Stimulated activated CD4-positive, alpha-beta T cell treated with anti-CD3 and anti-CD28 coated beads, Interleukin-15, amount 100 ng/mL, for 1 hour (primary cell): ENCODE measurements around the gene SMLR1.
A peak's percentile ranks its signal among the peaks of the same experiment; 100 is the strongest.

Source experiments
- DNase-seq, 2 donors: peaks; one replicate each; pipeline ENCODE4 v3.0.0-alpha.2; 2020; ENCODE audit warnings: low read depth in 1 of 2, low spot score in 1 of 2

The SMLR1 gene

DNA sequence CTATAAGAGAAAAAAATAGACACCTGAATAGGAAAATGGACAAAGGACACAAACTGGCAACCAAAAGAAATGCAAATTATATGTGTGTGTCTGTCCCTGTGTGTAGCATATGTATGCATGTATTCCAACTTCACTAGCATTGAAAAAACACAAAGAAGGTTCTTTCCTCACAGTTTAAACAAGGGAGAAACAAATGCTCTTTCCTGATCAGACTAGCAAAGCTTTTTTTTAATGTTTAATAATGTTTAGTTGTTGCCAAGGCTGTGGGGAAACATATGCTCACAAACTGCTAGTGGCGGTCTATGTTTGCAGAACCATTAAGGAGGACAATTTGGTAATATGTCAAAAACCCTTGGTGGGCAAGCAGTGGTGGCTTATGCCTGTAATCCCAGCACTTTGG, 22.4 kb downstream of the SMLR1 start:
- DNase-seq, result no peak

DNA sequence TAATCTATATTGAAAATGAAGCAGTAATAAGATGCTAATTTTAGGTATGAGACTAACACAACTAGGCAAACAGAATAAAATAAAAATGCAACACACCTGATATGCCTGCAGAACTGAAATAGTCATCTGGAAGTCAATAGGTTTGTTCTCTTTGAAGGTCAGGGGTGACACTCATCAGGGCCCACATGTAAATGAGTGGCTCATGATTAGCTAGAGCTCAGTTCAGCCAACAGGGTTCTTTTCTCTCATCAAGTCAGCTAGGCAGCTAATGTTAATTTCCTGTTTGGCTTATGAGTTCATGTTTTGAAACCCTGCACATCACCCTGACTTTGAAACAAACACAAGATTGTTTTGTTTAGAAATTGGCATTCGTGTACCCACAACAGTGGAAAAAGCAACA, 23.8 kb downstream of the SMLR1 start:
- DNase-seq, result no peak

- DNase-seq, result no peak
Measured at GRCh38 chr6:130852844-130853554, 25.8 kb downstream of the SMLR1 start.

GRCh38 chr6:130853555-130854183, 26.5 kb downstream of the SMLR1 start:
- no peak for DNase-seq

- DNase-seq, result no peak
Measured at GRCh38 chr6:130858054-130858453, 30.8 kb downstream of the SMLR1 start.

GRCh38 chr6:130858498-130859160, 31.4 kb downstream of the SMLR1 start:
- DNase-seq, result no peak

DNA sequence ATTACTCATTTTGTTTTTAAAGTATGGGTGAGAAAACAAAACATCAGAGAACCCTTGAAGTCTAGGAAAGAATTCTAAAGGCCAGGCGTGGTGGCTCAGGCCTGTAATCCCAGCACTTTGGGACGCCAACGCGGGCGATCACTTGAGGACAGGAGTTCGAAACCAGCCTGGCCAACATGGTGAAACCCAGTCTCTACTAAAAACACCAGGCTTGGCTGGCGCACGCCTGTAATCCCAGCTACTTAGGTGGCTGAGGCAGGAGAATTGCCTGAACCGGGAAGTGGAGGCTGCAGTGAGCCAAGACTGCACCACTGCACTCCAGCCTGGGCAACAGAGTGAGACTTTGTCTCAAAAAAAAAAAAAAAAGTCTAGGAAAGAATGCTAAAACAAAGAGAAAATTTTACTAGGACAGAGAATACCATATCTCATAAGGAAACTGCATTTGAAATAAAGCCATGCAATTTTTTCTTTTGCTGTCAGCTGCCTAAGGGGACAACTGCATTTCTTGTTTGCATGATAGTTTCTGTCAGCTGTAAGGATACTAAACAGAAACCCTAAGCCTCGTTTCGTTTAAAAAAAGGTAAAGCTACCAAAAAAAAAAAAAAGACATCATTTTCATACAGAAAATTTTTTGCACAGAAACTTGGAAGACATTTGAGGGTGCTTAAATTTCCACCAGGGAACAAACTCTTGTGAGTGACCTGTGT, 32.1 kb downstream of the SMLR1 start:
- no peak for DNase-seq

GRCh38 chr6:130862370-130862769, 35.2 kb downstream of the SMLR1 start:
- DNase-seq, result no peak

- DNase-seq, result no peak
Measured at GRCh38 chr6:130863415-130864230, 36.4 kb downstream of the SMLR1 start.

DNA sequence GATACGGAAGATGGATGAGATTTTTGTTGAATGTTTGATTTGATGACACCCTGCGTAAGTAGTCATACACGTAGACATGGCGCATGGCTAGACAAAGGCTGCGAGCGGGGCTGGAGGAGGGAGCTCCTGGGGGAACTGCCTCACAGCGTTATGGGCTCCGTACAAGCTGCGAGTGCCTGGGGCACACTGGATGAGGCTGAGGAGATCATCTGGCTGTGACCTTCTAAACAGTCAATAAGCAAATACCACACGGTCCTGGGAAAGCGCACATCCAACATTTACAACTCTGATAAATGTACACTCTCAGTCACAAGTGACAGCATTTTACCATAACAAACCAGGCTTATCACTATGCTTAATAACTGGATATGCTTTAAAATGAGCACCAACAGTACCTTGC, 37.1 kb downstream of the SMLR1 start:
- no peak for DNase-seq

DNA sequence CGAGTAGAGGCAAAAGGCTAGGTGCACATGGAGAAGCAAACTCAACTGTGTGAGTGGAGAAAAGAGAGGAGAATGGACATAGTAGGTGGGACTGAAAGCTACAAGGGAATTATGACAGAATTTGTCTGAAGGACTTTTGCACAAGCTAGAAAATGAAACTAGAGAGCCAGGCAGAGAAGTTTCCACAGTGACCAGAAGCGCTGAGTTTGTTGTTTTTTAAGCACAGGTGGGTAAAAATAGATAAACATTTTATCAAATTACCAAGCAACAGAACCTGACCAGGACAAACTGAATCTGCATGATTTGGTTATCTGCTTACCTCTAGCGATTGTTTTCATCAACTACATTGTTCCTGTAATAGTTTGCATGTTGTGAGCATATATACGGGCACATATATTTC, 38.6 kb downstream of the SMLR1 start:
- DNase-seq, result no peak

DNA sequence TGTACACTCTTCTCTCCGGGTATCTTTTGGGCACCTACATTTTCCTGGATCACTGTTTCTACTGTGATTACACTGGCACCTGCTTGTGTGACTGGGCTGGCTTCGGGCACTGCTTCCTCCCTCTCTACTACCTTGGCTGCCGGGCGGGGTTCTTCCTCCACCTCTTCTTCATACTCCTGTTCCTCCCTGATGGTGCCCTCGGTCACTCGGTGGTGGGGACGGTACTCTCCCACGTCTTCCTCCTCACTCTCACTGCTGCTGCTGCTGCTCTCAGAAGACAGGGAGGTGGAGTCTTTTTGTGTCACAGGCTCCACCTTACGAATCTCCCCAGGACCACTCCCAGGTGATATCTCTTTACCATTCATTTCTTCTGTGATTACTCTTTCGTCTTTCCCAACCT, 42.5 kb downstream of the SMLR1 start:
- DNase-seq, result no peak

GRCh38 chr6:130870179-130870880, 43.1 kb downstream of the SMLR1 start:
- no peak for DNase-seq

DNA sequence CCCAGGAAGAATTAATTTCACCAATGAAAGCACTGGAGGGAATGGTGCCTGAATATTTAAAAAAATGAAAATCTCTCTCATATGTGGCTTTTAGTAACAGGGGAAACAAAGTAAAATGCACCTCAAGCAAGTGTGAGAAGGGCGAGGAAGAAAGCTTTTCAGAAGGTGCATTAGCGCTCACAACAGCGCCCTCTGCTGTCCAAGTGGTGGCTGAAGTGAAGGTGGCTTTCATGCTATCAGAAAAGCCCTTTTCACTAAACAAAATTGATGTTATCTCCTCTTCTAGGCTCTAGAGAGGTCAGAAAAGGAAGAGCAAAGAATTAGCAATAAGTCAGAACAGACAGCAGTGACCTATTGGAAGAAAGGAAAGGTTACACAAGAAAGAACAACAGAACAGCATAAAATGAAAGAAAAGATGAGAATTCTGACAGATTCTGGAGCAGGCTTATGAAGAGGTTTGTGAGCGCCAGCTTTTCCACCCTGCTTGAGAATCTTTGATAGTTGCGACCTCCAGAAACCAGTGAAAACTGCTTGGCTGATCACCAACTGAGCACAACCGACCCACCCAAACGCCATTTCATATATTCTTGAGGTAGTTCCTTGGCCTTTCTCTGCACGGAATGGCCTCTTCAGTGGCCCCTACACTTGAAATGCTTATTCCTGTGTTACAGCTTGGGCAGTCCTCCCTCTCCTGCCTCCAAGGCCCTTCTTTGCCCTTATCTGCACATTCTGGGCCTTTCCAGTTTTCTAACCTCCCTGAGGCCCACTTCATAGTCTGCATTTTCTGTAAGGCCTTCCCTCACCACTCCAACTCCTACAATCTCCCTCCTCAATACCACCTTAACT, 45.3 kb downstream of the SMLR1 start:
- peak; percentile 42 to 56 for DNase-seq

DNA sequence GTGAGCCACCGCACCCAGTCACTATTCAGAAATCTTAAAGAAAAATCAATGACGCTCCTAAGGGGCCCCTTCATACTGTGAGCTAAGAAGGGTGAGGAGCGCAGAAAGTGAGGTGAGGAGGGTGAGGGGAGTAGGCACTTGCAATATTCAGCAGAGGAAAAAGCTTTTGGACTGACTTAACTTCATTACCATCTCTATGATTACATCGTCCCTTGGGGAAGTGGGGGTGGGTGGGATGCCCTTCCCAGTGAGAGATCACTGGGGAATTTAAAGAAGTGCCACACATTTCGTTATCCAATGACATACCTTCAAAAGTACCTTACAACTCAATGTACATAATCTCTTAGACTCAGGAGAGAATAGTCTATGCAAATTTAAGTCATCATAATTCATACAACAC, 46.5 kb downstream of the SMLR1 start:
- no peak for DNase-seq

DNA sequence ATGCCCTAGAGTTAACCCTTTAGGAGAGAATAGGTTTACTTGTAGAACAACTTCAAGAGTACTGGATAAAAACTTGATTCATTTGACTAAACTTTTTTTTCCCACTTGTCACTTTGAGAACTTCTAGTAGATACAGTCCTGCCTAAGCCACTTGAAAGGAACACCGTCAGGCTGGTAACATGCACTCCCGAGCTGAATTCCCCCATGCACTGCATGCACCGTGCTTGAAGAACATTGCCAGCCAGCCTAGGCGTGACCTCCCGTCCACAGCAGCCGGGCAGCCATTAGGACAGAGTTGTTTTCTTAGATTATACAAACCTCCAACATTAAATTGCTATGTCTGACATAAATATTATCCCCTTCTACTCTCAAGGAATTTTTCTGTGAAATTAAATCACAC, 52.6 kb downstream of the SMLR1 start:
- no peak for DNase-seq

DNA sequence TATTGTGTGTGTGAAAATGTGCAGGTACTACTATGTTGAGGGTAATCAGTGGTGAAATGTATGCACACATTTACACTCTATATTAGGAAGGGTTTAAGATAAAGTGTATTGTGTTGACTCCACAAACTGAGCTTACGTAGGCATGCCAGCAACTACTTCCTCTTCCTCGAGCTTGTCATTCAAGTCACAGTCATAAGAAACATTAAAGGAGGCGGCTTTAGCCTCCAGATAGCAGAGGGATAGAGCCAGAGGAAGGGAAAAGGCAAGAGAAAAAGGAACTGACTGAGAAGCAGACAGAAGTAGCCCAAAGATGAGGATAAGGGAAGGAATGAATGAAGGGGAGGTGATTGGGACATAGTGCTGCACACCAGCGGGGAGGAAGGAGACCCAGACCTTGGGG, 55.2 kb downstream of the SMLR1 start:
- DNase-seq, result no peak

- DNase-seq, result peak; percentile 4 to 31
Measured at GRCh38 chr6:130885392-130886192, 58.4 kb downstream of the SMLR1 start.
